HCT116 (cell line): ENCODE data around the gene NTMT2. TPM values are rescaled to one million over a fixed set of nuclear protein-coding genes. Genes with fewer than 3 reads are reported as not detected.

Source experiments
- ATAC-seq: fragments of 200-7000 bp; cut with Tn5 transposase; 2 replicates; pipeline ENCODE4 v1.9.1; 2020; ENCODE audit warnings: mild to moderate bottlenecking, moderate library complexity
- BruUV-seq: library from RNA; stranded (reverse); fragments of 400-500 nt; replicated peaks from 2 replicates; lab custom pipeline; 2021; lab: Mats Ljungman, UMichigan
- CTCF ChIA-PET: fragments of 300-600 bp; sonication (Branson Sonifier 250); formaldehyde crosslinking; loops from one replicate; lab custom pipeline; 2021; ENCODE audit warnings: antibody characterized with exemption; lab: Charles Lee
- POLR2A ChIA-PET: fragments of 300-600, 350-600 bp; sonication (Branson Sonifier 250); formaldehyde crosslinking; loops from one replicate; lab custom pipeline; 2021; ENCODE audit warnings: antibody characterized with exemption; lab: Charles Lee
- RAD21 ChIA-PET, 2 experiments: fragments of 300-600 bp; sonication (Branson Sonifier 250); formaldehyde crosslinking; loops; one replicate each; lab custom pipeline; 2023; ENCODE audit warnings: low total read pairs in 2 of 2; ENCODE audit not compliant: uncharacterized antibody in 2 of 2, unreplicated experiment in 2 of 2, low non-redundant PET in 1 of 2; lab: Charles Lee
- DNase-seq: peaks from one replicate; pipeline ENCODE4 v3.0.0-alpha.2; 2010; ENCODE audit warnings: low read depth, low spot score
- H2AFZ ChIP-seq: fragments of 200-600 bp; shearing (Covaris generic), sonication (generic); 2 replicates; pipeline ENCODE4 v1.6.1; 2017; ENCODE audit warnings: low read depth, mixed run types, mixed read lengths, antibody characterized with exemption, low read length; ENCODE audit not compliant: poor library complexity, severe bottlenecking
- H3K27ac ChIP-seq: 2 replicates; pipeline ENCODE4 v1.5.1; 2012; ENCODE audit warnings: low read depth, low read length
- H3K27me3 ChIP-seq: fragments of 200-600 bp; sonication (generic); 2 replicates; pipeline ENCODE4 v1.6.1; 2016; ENCODE audit warnings: mixed run types, low read length, mixed read lengths; ENCODE audit not compliant: insufficient read depth
- H3K36me3 ChIP-seq, 2 experiments: fragments of 200-500 bp in 1 of 2; fragments of 200-600 bp in 1 of 2; sonication (Bioruptor generic) in 1 of 2; sonication (generic) in 1 of 2; 2 replicates each; pipeline versions ENCODE4 v1.5.1 to v1.6.1; 2014 to 2016; ENCODE audit warnings: low read length in 2 of 2, inconsistent platforms in 1 of 2, mixed read lengths in 1 of 2, mixed run types in 1 of 2; ENCODE audit not compliant: insufficient read depth in 2 of 2, control insufficient read depth in 1 of 2
- H3K4me1 ChIP-seq, 2 experiments: fragments of 200-600 bp in 1 of 2; sonication (generic) in 1 of 2; 2 replicates each; pipeline versions ENCODE4 v1.5.1 to v1.6.1; 2012 to 2017; ENCODE audit warnings: low read length in 2 of 2, inconsistent platforms in 1 of 2, mild to moderate bottlenecking in 1 of 2, mixed read lengths in 1 of 2, mixed run types in 1 of 2, moderate library complexity in 1 of 2; ENCODE audit not compliant: insufficient read depth in 2 of 2, control insufficient read depth in 1 of 2
- H3K4me2 ChIP-seq: fragments of 200-600 bp; sonication (generic); 2 replicates; pipeline ENCODE4 v1.6.1; 2017; ENCODE audit warnings: mixed run types, low read length, mixed read lengths
- H3K4me3 ChIP-seq, 2 experiments: fragments of 200-600 bp in 1 of 2; sonication (generic) in 1 of 2; replicated peaks in 1 of 2; 2 replicates each; pipeline ENCODE4 v1.5.1; 2011 to 2016; ENCODE audit warnings: low read length in 2 of 2, control low read depth in 1 of 2, low read depth in 1 of 2, mild to moderate bottlenecking in 1 of 2, mixed read lengths in 1 of 2, mixed run types in 1 of 2
- H3K79me2 ChIP-seq: fragments of 200-600 bp; sonication (generic); 2 replicates; pipeline ENCODE4 v1.6.1; 2017; ENCODE audit warnings: mild to moderate bottlenecking, mixed run types, low read length, moderate library complexity, mixed read lengths; ENCODE audit not compliant: insufficient read depth
- H3K9ac ChIP-seq: fragments of 200-600 bp; sonication (generic); 2 replicates; pipeline ENCODE4 v1.6.1; 2016; ENCODE audit warnings: low read length, mixed read lengths
- H3K9me2 ChIP-seq: fragments of 200-600 bp; sonication (generic), shearing (Covaris generic); 2 replicates; pipeline ENCODE4 v1.6.1; 2017; ENCODE audit warnings: mixed run types, mild to moderate bottlenecking, moderate library complexity; ENCODE audit not compliant: insufficient read depth
- H3K9me3 ChIP-seq, 2 experiments: fragments of 200-500 bp in 1 of 2; fragments of 200-600 bp in 1 of 2; sonication (Bioruptor generic) in 1 of 2; sonication (generic) in 1 of 2; 2 replicates each; pipeline ENCODE4 v1.6.1; 2014 to 2017; ENCODE audit warnings: low read length in 2 of 2, mixed read lengths in 2 of 2, inconsistent platforms in 1 of 2, low read depth in 1 of 2, mild to moderate bottlenecking in 1 of 2, mixed run types in 1 of 2, moderate library complexity in 1 of 2; ENCODE audit not compliant: control insufficient read depth in 1 of 2, insufficient read depth in 1 of 2
- H4K20me1 ChIP-seq: fragments of 200-600 bp; sonication (generic), shearing (Covaris generic); 2 replicates; pipeline ENCODE4 v1.6.1; 2017; ENCODE audit warnings: mixed run types, mild to moderate bottlenecking, moderate library complexity; ENCODE audit not compliant: insufficient read depth
- JUND ChIP-seq: IDR thresholded peaks from 2 replicates; pipeline ENCODE4 v1.6.1; 2012
- POLR2A ChIP-seq: IDR thresholded peaks from 2 replicates; pipeline ENCODE4 v1.7.0; 2011; ENCODE audit warnings: borderline replicate concordance; ENCODE audit not compliant: insufficient read depth, insufficient read length; ENCODE audit errors: extremely low read depth
- SP1 ChIP-seq: IDR thresholded peaks from 2 replicates; pipeline ENCODE4 v1.6.1; 2012; ENCODE audit warnings: low read depth
- ZNF274 ChIP-seq: fragments of 200-500 bp; sonication (Bioruptor generic); IDR thresholded peaks from 2 replicates; pipeline ENCODE4 v1.6.1; 2014; ENCODE audit warnings: mild to moderate bottlenecking, low read depth, low read length, inconsistent platforms
- intact Hi-C: fragments of 100-400 bp; cut with micrococcal nuclease; formaldehyde crosslinking; loops from 2 replicates; pipeline ENCODE4 v1.10.0; 2022
- total RNA-seq: library from RNA; stranded (reverse); gene quantifications from one replicate; pipeline ENCODE4 v1.2.1, GENCODE V29; 2021; ENCODE audit not compliant: unreplicated experiment
- TF ChIP-seq, protein P1 (sequence below): IDR thresholded peaks from 2 replicates; pipeline ENCODE4 v1.6.1; 2012
- TF ChIP-seq, protein P2 (sequence below): IDR thresholded peaks from 2 replicates; pipeline ENCODE4 v1.6.1; 2012
- TF ChIP-seq, protein P3 (sequence below): IDR thresholded peaks from 2 replicates; pipeline ENCODE4 v1.6.1; 2011; ENCODE audit warnings: mild to moderate bottlenecking, low read length, moderate library complexity; ENCODE audit not compliant: insufficient replicate concordance; ENCODE audit errors: extremely low read depth

NTMT2 gene
- total RNA-seq, 1 experiment from 2014 or later = not detected

DNA sequence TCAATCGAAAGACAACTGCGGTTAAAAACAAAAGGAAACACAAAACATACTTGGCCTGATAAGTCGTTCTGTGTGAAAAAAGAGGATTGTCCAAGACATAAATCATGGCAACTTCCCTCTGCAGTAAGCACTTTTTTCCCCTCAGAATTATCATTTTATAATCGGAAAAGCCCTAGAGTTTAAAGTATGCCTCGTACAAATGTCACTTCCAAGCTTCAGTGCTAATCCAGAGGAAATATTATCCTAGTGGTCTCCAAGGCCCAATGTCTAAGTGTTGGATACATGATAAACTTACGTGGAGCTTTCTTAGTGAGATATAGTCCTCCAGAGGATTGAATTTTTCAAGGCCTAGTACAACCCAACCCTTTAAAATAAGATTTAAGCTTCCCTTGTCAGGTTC lies 11.2 kb upstream of the NTMT2 start:
- no peak overlapping the region for H3K27ac ChIP-seq
- no peaks in the 10 kb centered on the region for H3K9me2 ChIP-seq
- RAD21 ChIA-PET = no interaction called here
- no peak overlapping the region for H3K4me3 ChIP-seq
- H3K79me2 ChIP-seq = no peaks in the 10 kb centered on the region
- H3K27me3 ChIP-seq = no peaks in the 10 kb centered on the region; the same call in 1 of the 2 replicates
- ATAC-seq = no peak
- H4K20me1 ChIP-seq = no peaks in the 10 kb centered on the region
- H3K36me3 ChIP-seq = no peaks in the 10 kb centered on the region
- intact Hi-C loops = no loop called here
- H3K4me1 ChIP-seq = no peaks in the 10 kb centered on the region
- CTCF ChIA-PET = no interaction called here
- no peak for DNase-seq
- POLR2A ChIA-PET = no interaction called here
- no peak overlapping the region for H3K9ac ChIP-seq
- no peak overlapping the region for H2AFZ ChIP-seq
- TF ChIP-seq, protein P1, sequence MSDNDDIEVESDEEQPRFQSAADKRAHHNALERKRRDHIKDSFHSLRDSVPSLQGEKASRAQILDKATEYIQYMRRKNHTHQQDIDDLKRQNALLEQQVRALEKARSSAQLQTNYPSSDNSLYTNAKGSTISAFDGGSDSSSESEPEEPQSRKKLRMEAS = no peak
- TF ChIP-seq ZNF274 = no peak
- TF ChIP-seq SP1 = no peak
- TF ChIP-seq POLR2A = no peak
- no peak for TF ChIP-seq JUND
- TF ChIP-seq, all 23 proteins: peak for 0
- H3K4me2 ChIP-seq = no peak overlapping the region
- H3K9me3 ChIP-seq = no peaks in the 10 kb centered on the region
- BruUV-seq = no TSS peak

DNA sequence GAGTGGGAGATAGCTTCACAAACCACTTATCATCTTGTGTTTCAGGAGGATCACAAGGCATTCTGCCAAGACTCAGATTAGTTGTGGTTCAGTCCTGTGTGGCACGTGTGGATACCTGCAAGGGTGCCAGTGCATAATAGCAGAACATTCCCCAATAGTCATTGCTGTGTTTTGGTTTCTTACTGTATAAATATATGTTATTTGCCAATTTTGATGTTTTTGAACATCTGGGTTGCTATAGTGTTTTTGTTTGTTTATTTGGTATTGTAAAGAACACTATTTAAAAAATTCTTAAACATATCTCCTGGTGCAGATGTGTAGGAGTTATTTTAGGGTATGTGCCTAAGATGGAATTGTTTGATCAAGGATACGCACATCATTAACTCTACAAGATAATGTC lies 5.4 kb upstream of the NTMT2 start:
- intact Hi-C loops = no loop called here

More for the DNA sequence above, 5.4 kb upstream of the NTMT2 start:
- CTCF ChIA-PET = no interaction called here
- no peak overlapping the region for H3K27ac ChIP-seq
- no peak overlapping the region for H3K4me3 ChIP-seq
- TF ChIP-seq, protein P2, sequence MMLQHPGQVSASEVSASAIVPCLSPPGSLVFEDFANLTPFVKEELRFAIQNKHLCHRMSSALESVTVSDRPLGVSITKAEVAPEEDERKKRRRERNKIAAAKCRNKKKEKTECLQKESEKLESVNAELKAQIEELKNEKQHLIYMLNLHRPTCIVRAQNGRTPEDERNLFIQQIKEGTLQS = no peak
- TF ChIP-seq, protein P3, sequence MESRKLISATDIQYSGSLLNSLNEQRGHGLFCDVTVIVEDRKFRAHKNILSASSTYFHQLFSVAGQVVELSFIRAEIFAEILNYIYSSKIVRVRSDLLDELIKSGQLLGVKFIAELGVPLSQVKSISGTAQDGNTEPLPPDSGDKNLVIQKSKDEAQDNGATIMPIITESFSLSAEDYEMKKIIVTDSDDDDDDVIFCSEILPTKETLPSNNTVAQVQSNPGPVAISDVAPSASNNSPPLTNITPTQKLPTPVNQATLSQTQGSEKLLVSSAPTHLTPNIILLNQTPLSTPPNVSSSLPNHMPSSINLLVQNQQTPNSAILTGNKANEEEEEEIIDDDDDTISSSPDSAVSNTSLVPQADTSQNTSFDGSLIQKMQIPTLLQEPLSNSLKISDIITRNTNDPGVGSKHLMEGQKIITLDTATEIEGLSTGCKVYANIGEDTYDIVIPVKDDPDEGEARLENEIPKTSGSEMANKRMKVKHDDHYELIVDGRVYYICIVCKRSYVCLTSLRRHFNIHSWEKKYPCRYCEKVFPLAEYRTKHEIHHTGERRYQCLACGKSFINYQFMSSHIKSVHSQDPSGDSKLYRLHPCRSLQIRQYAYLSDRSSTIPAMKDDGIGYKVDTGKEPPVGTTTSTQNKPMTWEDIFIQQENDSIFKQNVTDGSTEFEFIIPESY = no peak
- TF ChIP-seq, all 23 proteins: peak for 0
- RAD21 ChIA-PET = no interaction called here
- Histone ChIP-seq H3K36me3 (no peaks in the 10 kb centered on the region), H3K9me2 (no peaks in the 10 kb centered on the region), H3K27me3 (no peaks in the 10 kb centered on the region; the same call in 1 of the 2 replicates), H3K4me1 (no peaks in the 10 kb centered on the region), H4K20me1 (no peaks in the 10 kb centered on the region), H3K9me3 (no peaks in the 10 kb centered on the region), H3K9ac (no peak overlapping the region), H3K4me2 (no peak overlapping the region), H2AFZ (no peak overlapping the region), H3K79me2 (no peaks in the 10 kb centered on the region)
- no peak for ATAC-seq
- POLR2A ChIA-PET = no interaction called here
- no TSS peak for BruUV-seq
- DNase-seq = no peak
